ENCODE results near the gene TLL1.

TLL1 gene

GRCh38 chr4:166021617-166022016 lies 148.6 kb downstream of the TLL1 start:
- H3K9ac ChIP-seq (ENCODE audit: low read depth, low read length) = no peak overlapping the region
- ATAC-seq (ENCODE audit: insufficient read depth, low read depth) (no peak), DNase-seq (no peak)
- H3K9me3 ChIP-seq (ENCODE audit: insufficient read depth, low read length, severe bottlenecking) = no peaks in the 10 kb centered on the region
- no peaks in the 10 kb centered on the region for H3K4me1 ChIP-seq (ENCODE audit: insufficient read depth, low read length)
- H2AFZ ChIP-seq (ENCODE audit: low read depth, low read length) = no peak overlapping the region
- H3K27me3 ChIP-seq (ENCODE audit: insufficient read depth, low read length, poor library complexity) = no peaks in the 10 kb centered on the region
- no peak for TF ChIP-seq CTCF (IDR thresholded peaks at IDR 0.05; ENCODE audit: borderline replicate concordance, extremely low read depth, low read length, poor library complexity, severe bottlenecking)
- TF ChIP-seq EZH2 (IDR thresholded peaks at IDR 0.05; ENCODE audit: borderline replicate concordance, low read depth, low read length, severe bottlenecking) = no peak
- no peak overlapping the region for H3K4me2 ChIP-seq (ENCODE audit: insufficient read depth, low read length)
- H3K4me3 ChIP-seq (ENCODE audit: low read depth in 1 of 2, low read length in 2 of 2) = no peak overlapping the region
- H3K79me2 ChIP-seq (ENCODE audit: insufficient read depth, low read length) = no peaks in the 10 kb centered on the region
- H3K27ac ChIP-seq (ENCODE audit: low read length) = no peak overlapping the region
- H3K36me3 ChIP-seq (ENCODE audit: insufficient read depth, low read length) = no peaks in the 10 kb centered on the region
- no peaks in the 10 kb centered on the region for H4K20me1 ChIP-seq (ENCODE audit: insufficient read depth, low read length)

GRCh38 chr4:166034965-166035364 lies 161.9 kb downstream of the TLL1 start:
- Histone ChIP-seq H3K9ac (ENCODE audit: low read depth, low read length) (no peak overlapping the region), H3K4me2 (ENCODE audit: insufficient read depth, low read length) (no peak overlapping the region), H4K20me1 (ENCODE audit: insufficient read depth, low read length) (no peaks in the 10 kb centered on the region), H2AFZ (ENCODE audit: low read depth, low read length) (no peak overlapping the region), H3K27me3 (ENCODE audit: insufficient read depth, low read length, poor library complexity) (no peaks in the 10 kb centered on the region), H3K27ac (ENCODE audit: low read length) (no peak overlapping the region), H3K79me2 (ENCODE audit: insufficient read depth, low read length) (no peaks in the 10 kb centered on the region), H3K4me3 (ENCODE audit: low read depth in 1 of 2, low read length in 2 of 2) (no peak overlapping the region), H3K9me3 (ENCODE audit: insufficient read depth, low read length, severe bottlenecking) (no peaks in the 10 kb centered on the region), H3K4me1 (ENCODE audit: insufficient read depth, low read length) (no peaks in the 10 kb centered on the region), H3K36me3 (ENCODE audit: insufficient read depth, low read length) (no peaks in the 10 kb centered on the region)
- no peak for TF ChIP-seq EZH2 (IDR thresholded peaks at IDR 0.05; ENCODE audit: borderline replicate concordance, low read depth, low read length, severe bottlenecking)
- TF ChIP-seq CTCF (IDR thresholded peaks at IDR 0.05; ENCODE audit: borderline replicate concordance, extremely low read depth, low read length, poor library complexity, severe bottlenecking) = no peak
- ATAC-seq (ENCODE audit: insufficient read depth, low read depth) (no peak), DNase-seq (no peak)

- peak; percentile 33; the same call in 1 of the 3 replicates for ATAC-seq (ENCODE audit: insufficient read depth, low read depth)
- H3K4me2 ChIP-seq (ENCODE audit: insufficient read depth, low read length) = no peak overlapping the region
- H4K20me1 ChIP-seq (ENCODE audit: insufficient read depth, low read length) = no peaks in the 10 kb centered on the region
- TF ChIP-seq CTCF (IDR thresholded peaks at IDR 0.05; ENCODE audit: borderline replicate concordance, extremely low read depth, low read length, poor library complexity, severe bottlenecking) (no peak), EZH2 (IDR thresholded peaks at IDR 0.05; ENCODE audit: borderline replicate concordance, low read depth, low read length, severe bottlenecking) (no peak)
- H3K36me3 ChIP-seq (ENCODE audit: insufficient read depth, low read length) = no peaks in the 10 kb centered on the region
- H3K4me1 ChIP-seq (ENCODE audit: insufficient read depth, low read length) = no peaks in the 10 kb centered on the region
- no peaks in the 10 kb centered on the region for H3K9me3 ChIP-seq (ENCODE audit: insufficient read depth, low read length, severe bottlenecking)
- no peak overlapping the region for H3K9ac ChIP-seq (ENCODE audit: low read depth, low read length)
- no peaks in the 10 kb centered on the region for H3K27me3 ChIP-seq (ENCODE audit: insufficient read depth, low read length, poor library complexity)
- no peaks in the 10 kb centered on the region for H3K79me2 ChIP-seq (ENCODE audit: insufficient read depth, low read length)
- H3K27ac ChIP-seq (ENCODE audit: low read length) = no peak overlapping the region
- DNase-seq = no peak
- H2AFZ ChIP-seq (ENCODE audit: low read depth, low read length) = no peak overlapping the region
- H3K4me3 ChIP-seq (ENCODE audit: low read depth in 1 of 2, low read length in 2 of 2) = no peak overlapping the region
These were observed 166.8 kb downstream of the TLL1 start for GRCh38 chr4:166039822-166040221.

GRCh38 chr4:166042510-166043055 lies 169.5 kb downstream of the TLL1 start:
- Histone ChIP-seq H3K4me2 (ENCODE audit: insufficient read depth, low read length) (no peak overlapping the region), H4K20me1 (ENCODE audit: insufficient read depth, low read length) (no peaks in the 10 kb centered on the region), H3K79me2 (ENCODE audit: insufficient read depth, low read length) (no peaks in the 10 kb centered on the region), H3K36me3 (ENCODE audit: insufficient read depth, low read length) (no peaks in the 10 kb centered on the region), H3K9ac (ENCODE audit: low read depth, low read length) (no peak overlapping the region), H3K27me3 (ENCODE audit: insufficient read depth, low read length, poor library complexity) (no peaks in the 10 kb centered on the region), H3K4me1 (ENCODE audit: insufficient read depth, low read length) (no peaks in the 10 kb centered on the region), H3K9me3 (ENCODE audit: insufficient read depth, low read length, severe bottlenecking) (no peaks in the 10 kb centered on the region), H3K4me3 (ENCODE audit: low read depth in 1 of 2, low read length in 2 of 2) (no peak overlapping the region), H3K27ac (ENCODE audit: low read length) (no peak overlapping the region), H2AFZ (ENCODE audit: low read depth, low read length) (no peak overlapping the region)
- DNase-seq (no peak), ATAC-seq (ENCODE audit: insufficient read depth, low read depth) (no peak)
- TF ChIP-seq EZH2 (IDR thresholded peaks at IDR 0.05; ENCODE audit: borderline replicate concordance, low read depth, low read length, severe bottlenecking) (no peak), CTCF (IDR thresholded peaks at IDR 0.05; ENCODE audit: borderline replicate concordance, extremely low read depth, low read length, poor library complexity, severe bottlenecking) (no peak)
